Common myeloid progenitor, CD34-positive (primary cell): ENCODE measurements around the gene NDUFA13.
A peak's percentile ranks its signal among the peaks of the same experiment; 100 is the strongest.

Experiments used
- CTCF ChIA-PET: fragments of 350-600 bp; sonication (Branson Sonifier 250); formaldehyde crosslinking; loops from one replicate; lab custom pipeline; 2021; ENCODE audit warnings: antibody characterized with exemption; lab: Charles Lee
- POLR2A ChIA-PET: fragments of 350-600 bp; sonication (Branson Sonifier 250); formaldehyde crosslinking; loops from one replicate; lab custom pipeline; 2021; ENCODE audit warnings: antibody characterized with exemption; lab: Charles Lee
- DNase-seq, 3 donors: peaks; one replicate each; pipeline versions ENCODE4 v3.0.0 to v3.0.0-alpha.2; 2013
- H3K27ac ChIP-seq, 2 experiments: 1 replicate in 1 of 2; 2 replicates in 1 of 2; pipeline ENCODE4 v1.7.0; 2013; ENCODE audit warnings: inconsistent platforms in 2 of 2, low read length in 2 of 2, mild to moderate bottlenecking in 2 of 2, low read depth in 1 of 2, moderate library complexity in 1 of 2; ENCODE audit not compliant: severe bottlenecking in 2 of 2, insufficient read depth in 1 of 2, poor library complexity in 1 of 2
- H3K27me3 ChIP-seq, 5 experiments: replicated peaks in 2 of 5; 1 replicate in 3 of 5; 2 replicates in 2 of 5; pipeline versions ENCODE4 v1.6.1 to v1.7.0; 2013; ENCODE audit warnings: low read length in 4 of 5, mild to moderate bottlenecking in 2 of 5, moderate library complexity in 2 of 5, inconsistent platforms in 1 of 5; ENCODE audit not compliant: insufficient read depth in 5 of 5, control insufficient read depth in 4 of 5
- H3K36me3 ChIP-seq, 4 experiments: 1 replicate in 2 of 4; 2 replicates in 2 of 4; pipeline versions ENCODE4 v1.6.1 to v1.7.0; 2013; ENCODE audit warnings: low read length in 3 of 4, control low read depth in 1 of 4, mild to moderate bottlenecking in 1 of 4; ENCODE audit not compliant: control insufficient read depth in 4 of 4, insufficient read depth in 4 of 4
- H3K4me1 ChIP-seq, 4 experiments: 1 replicate in 3 of 4; 2 replicates in 1 of 4; pipeline versions ENCODE4 v1.6.1 to v1.7.1; 2013; ENCODE audit warnings: low read length in 3 of 4, mild to moderate bottlenecking in 3 of 4, control low read depth in 1 of 4, inconsistent platforms in 1 of 4, moderate library complexity in 1 of 4; ENCODE audit not compliant: control insufficient read depth in 4 of 4, insufficient read depth in 4 of 4; ENCODE audit errors: control extremely low read depth in 1 of 4
- H3K4me3 ChIP-seq, 7 experiments: 1 replicate in 4 of 7; 2 replicates in 3 of 7; pipeline versions ENCODE4 v1.5.1 to v1.7.0; 2013; ENCODE audit warnings: mild to moderate bottlenecking in 7 of 7, low read length in 6 of 7, moderate library complexity in 6 of 7, inconsistent platforms in 2 of 7, low read depth in 2 of 7, control low read depth in 1 of 7; ENCODE audit not compliant: insufficient read depth in 4 of 7, control insufficient read depth in 1 of 7; ENCODE audit errors: extremely low read depth in 1 of 7
- H3K9me3 ChIP-seq, 5 experiments: 1 replicate in 4 of 5; 2 replicates in 1 of 5; pipeline versions ENCODE4 v1.6.1 to v1.7.1; 2013; ENCODE audit warnings: low read length in 4 of 5, mild to moderate bottlenecking in 2 of 5, inconsistent platforms in 1 of 5, low read depth in 1 of 5, moderate library complexity in 1 of 5; ENCODE audit not compliant: control insufficient read depth in 4 of 5, insufficient read depth in 2 of 5; ENCODE audit errors: control extremely low read depth in 1 of 5
- WGBS: methylation state at CpG from one replicate; pipeline ENCODE4 v1.1.5; 2013; ENCODE audit not compliant: insufficient coverage; 5-methylcytosine and 5-hydroxymethylcytosine counted together

The NDUFA13 gene

GRCh38 chr19:19532806-19533701 is 17.0 kb downstream of the NDUFA13 start:
- ChIA-PET POLR2A (interaction anchor here (1.5 kb wide), 1 partner anchor 111 kb away, joined by 6 read pairs; the partner anchor contains the start of gene GMIP), CTCF (interaction anchor here (0.7 to 3.4 kb wide), 20 partner anchors 8 to 430 kb away, joined by 3 to 29 read pairs (median 5); partner anchors contain the start of gene GMIP)
- no peak overlapping the region for H3K4me3 ChIP-seq
- H3K27me3 ChIP-seq: peaks cover 0 to 13% (median 6%) of the 10 kb centered on the region in 5 experiments
- peaks cover 0 to 19% (median 10%) of the 10 kb centered on the region in 4 experiments for H3K36me3 ChIP-seq
- 84% methylated on average over 9 of the region's 14 CpGs for WGBS
- no peaks in the 10 kb centered on the region for H3K9me3 ChIP-seq
- DNase-seq: no peak
- H3K4me1 ChIP-seq: peaks cover 0 to 11% (median 3%) of the 10 kb centered on the region in 4 experiments
- no peak overlapping the region for H3K27ac ChIP-seq

- peaks cover 0 to 21% (median 11%) of the 10 kb centered on the region in 5 experiments for H3K27me3 ChIP-seq
- no peak overlapping the region for H3K4me3 ChIP-seq
- 98% methylated on average over 6 of the region's 6 CpGs for WGBS
- no peaks in the 10 kb centered on the region for H3K9me3 ChIP-seq
- ChIA-PET POLR2A (no interaction called here), CTCF (interaction anchor here (3.1 to 3.2 kb wide), 2 partner anchors 12 to 20 kb away, joined by 11 to 29 read pairs; no protein-coding TSS in a partner anchor)
- H3K27ac ChIP-seq: no peak overlapping the region
- peaks cover 0 to 19% (median 11%) of the 10 kb centered on the region in 4 experiments for H3K4me1 ChIP-seq
- peaks cover 0 to 12% (median 6%) of the 10 kb centered on the region in 4 experiments for H3K36me3 ChIP-seq
- DNase-seq: no peak
Observed at GRCh38 chr19:19533841-19534240, 17.8 kb downstream of the NDUFA13 start.

GRCh38 chr19:19534556-19535265 is 18.7 kb downstream of the NDUFA13 start:
- Histone ChIP-seq H3K27me3 (peaks cover 0 to 30% (median 16%) of the 10 kb centered on the region in 5 experiments), H3K27ac (no peak overlapping the region), H3K9me3 (no peaks in the 10 kb centered on the region), H3K4me3 (no peak overlapping the region), H3K36me3 (peaks cover 0 to 4% (median 1%) of the 10 kb centered on the region in 4 experiments), H3K4me1 (peaks cover 0 to 20% (median 13%) of the 10 kb centered on the region in 4 experiments)
- DNase-seq: no peak
- POLR2A ChIA-PET: no interaction called here
- 94% methylated on average over 26 of the region's 27 CpGs for WGBS
- CTCF ChIA-PET: interaction anchor here (0.6 to 2.7 kb wide), 3 partner anchors 19 to 109 kb away, joined by 3 to 13 read pairs (median 4); partner anchors contain the start of gene GMIP

- H3K27ac ChIP-seq: no peak overlapping the region
- H3K4me3 ChIP-seq: no peak overlapping the region
- peaks cover 0 to 37% (median 16%) of the 10 kb centered on the region in 5 experiments for H3K27me3 ChIP-seq
- ChIA-PET CTCF (interaction anchor here (0.6 to 2.7 kb wide), 3 partner anchors 18 to 108 kb away, joined by 3 to 13 read pairs (median 4); partner anchors contain the start of gene GMIP), POLR2A (no interaction called here)
- H3K9me3 ChIP-seq: no peaks in the 10 kb centered on the region
- H3K4me1 ChIP-seq: peaks cover 0 to 27% (median 20%) of the 10 kb centered on the region in 4 experiments
- DNase-seq: no peak
- 96% methylated on average over 27 of the region's 34 CpGs for WGBS
- H3K36me3 ChIP-seq: no peaks in the 10 kb centered on the region
Observed at GRCh38 chr19:19535311-19536191, 19.5 kb downstream of the NDUFA13 start.

- H3K9me3 ChIP-seq: no peaks in the 10 kb centered on the region
- peak in 1 of 3 donors; percentile 43 for DNase-seq
- H3K4me3 ChIP-seq: peak overlapping the region in 2 of 7 experiments; percentile 11 to 17
- ChIA-PET CTCF (interaction anchor here (1.0 to 2.7 kb wide), 2 partner anchors 9 to 16 kb away, joined by 3 to 13 read pairs; no protein-coding TSS in a partner anchor), POLR2A (no interaction called here)
- H3K27ac ChIP-seq: no peak overlapping the region
- H3K4me1 ChIP-seq: peaks cover 0 to 37% (median 27%) of the 10 kb centered on the region in 4 experiments
- 43% methylated on average over 34 of the region's 59 CpGs for WGBS
- H3K27me3 ChIP-seq: peaks cover 0 to 55% (median 24%) of the 10 kb centered on the region in 5 experiments
- no peaks in the 10 kb centered on the region for H3K36me3 ChIP-seq
Observed at GRCh38 chr19:19537075-19538048, 21.3 kb downstream of the NDUFA13 start.
